SJSA1 (cell line): ENCODE data around the gene C14orf119. TPM values are rescaled to one million over a fixed set of nuclear protein-coding genes. Genes with fewer than 3 reads are reported as not detected.
"Not testable (repeated sequence)": the region's sequence is repeated elsewhere in the genome, so short reads cannot be mapped to it uniquely, and the experiment has no call there.

Experiments
- DNase-seq, 2 experiments: peaks; one replicate each; pipeline ENCODE4 v3.0.0-alpha.2; 2015 to 2020; ENCODE audit warnings: low spot score in 2 of 2, low read depth in 1 of 2
- H3K27ac ChIP-seq: fragments of 250-450 bp; sonication (Bioruptor Pico); 2 replicates; pipeline ENCODE4 v1.5.1; 2020; ENCODE audit warnings: mild to moderate bottlenecking, moderate library complexity
- H3K27me3 ChIP-seq: fragments of 250-450 bp; sonication (Bioruptor Pico); replicated peaks from 2 replicates; pipeline ENCODE4 v1.5.1; 2020; ENCODE audit warnings: mild to moderate bottlenecking, moderate library complexity
- H3K36me3 ChIP-seq: fragments of 250-450 bp; sonication (Bioruptor Pico); 2 replicates; pipeline ENCODE4 v1.5.1; 2020; ENCODE audit warnings: mild to moderate bottlenecking
- H3K4me1 ChIP-seq: fragments of 250-450 bp; sonication (Bioruptor Pico); replicated peaks from 2 replicates; pipeline ENCODE4 v1.6.1; 2021; ENCODE audit warnings: mild to moderate bottlenecking
- H3K4me3 ChIP-seq: fragments of 250-450 bp; sonication (Bioruptor Pico); 2 replicates; pipeline ENCODE4 v1.5.1; 2020; ENCODE audit warnings: mild to moderate bottlenecking
- H3K9me3 ChIP-seq: fragments of 250-450 bp; sonication (Bioruptor Pico); replicated peaks from 2 replicates; pipeline ENCODE4 v1.5.1; 2020; ENCODE audit warnings: mild to moderate bottlenecking
- total RNA-seq: library from RNA; depleted of rRNA; stranded (reverse); fragments of >200 nt; shearing (Covaris generic); gene quantifications from 2 replicates; pipeline ENCODE4 v1.2.3, GENCODE V29; 2014

The C14orf119 gene
- total RNA-seq, 1 experiment from 2014 or later: 33.1 TPM

GRCh38 chr14:23103581-23103980 lies 8.3 kb downstream of the C14orf119 start:
- Histone ChIP-seq H3K36me3 (peaks cover 9% of the 10 kb centered on the region; the same call in 1 of the 2 replicates), H3K4me1 (no peaks in the 10 kb centered on the region), H3K27ac (no peak overlapping the region), H3K4me3 (no peak overlapping the region), H3K27me3 (no peaks in the 10 kb centered on the region), H3K9me3 (no peaks in the 10 kb centered on the region)
- no peak for DNase-seq

- no peaks in the 10 kb centered on the region for H3K9me3 ChIP-seq
- H3K36me3 ChIP-seq: peaks cover 4% of the 10 kb centered on the region; the same call in 1 of the 2 replicates
- no peak for DNase-seq
- H3K27me3 ChIP-seq: no peaks in the 10 kb centered on the region
- no peak overlapping the region for H3K27ac ChIP-seq
- H3K4me3 ChIP-seq: no peak overlapping the region
- H3K4me1 ChIP-seq: no peaks in the 10 kb centered on the region
Observed at GRCh38 chr14:23104070-23104590, 8.8 kb downstream of the C14orf119 start.

GRCh38 chr14:23104591-23105347 lies 9.5 kb downstream of the C14orf119 start, which contains the start of gene CIROP:
Gene CIROP, minus strand, starts transcription at chr14:23104989. Its CDS starts 69 bp downstream, at chr14:23104920.
- no peaks in the 10 kb centered on the region; the same call in 1 of the 2 replicates for H3K36me3 ChIP-seq
- no peaks in the 10 kb centered on the region for H3K4me1 ChIP-seq
- no peaks in the 10 kb centered on the region for H3K9me3 ChIP-seq
- no peak within 1 kb of the TSS for H3K27ac ChIP-seq
- no peak within 1 kb of the TSS for H3K4me3 ChIP-seq
- peaks cover 3% of the 10 kb centered on the region for H3K27me3 ChIP-seq
- DNase-seq: no peak

GRCh38 chr14:23105348-23105824 lies 10.1 kb downstream of the C14orf119 start:
- Histone ChIP-seq H3K9me3 (no peaks in the 10 kb centered on the region), H3K36me3 (no peaks in the 10 kb centered on the region), H3K27ac (no peak overlapping the region), H3K4me1 (no peaks in the 10 kb centered on the region), H3K27me3 (peaks cover 7% of the 10 kb centered on the region), H3K4me3 (no peak overlapping the region)
- no peak for DNase-seq

GRCh38 chr14:23106747-23107045 lies 11.4 kb downstream of the C14orf119 start:
- peaks cover 7% of the 10 kb centered on the region for H3K27me3 ChIP-seq
- H3K9me3 ChIP-seq: no peaks in the 10 kb centered on the region
- no peak for DNase-seq
- no peak overlapping the region for H3K4me3 ChIP-seq
- no peaks in the 10 kb centered on the region for H3K36me3 ChIP-seq
- no peak overlapping the region for H3K27ac ChIP-seq
- H3K4me1 ChIP-seq: no peaks in the 10 kb centered on the region

GRCh38 chr14:23107620-23108019 lies 12.3 kb downstream of the C14orf119 start:
- not testable (repeated sequence) for H3K4me1 ChIP-seq, H3K4me3 ChIP-seq, H3K9me3 ChIP-seq

GRCh38 chr14:23108169-23108568 lies 12.9 kb downstream of the C14orf119 start:
- H3K4me1 ChIP-seq, H3K27ac ChIP-seq, H3K27me3 ChIP-seq, H3K9me3 ChIP-seq, DNase-seq, H3K36me3 ChIP-seq, H3K4me3 ChIP-seq: not testable (repeated sequence)

More at GRCh38 chr14:23107620-23108019, 12.3 kb downstream of the C14orf119 start:
- H3K27ac ChIP-seq, H3K27me3 ChIP-seq, H3K36me3 ChIP-seq, DNase-seq: not testable (repeated sequence)

- H3K4me1 ChIP-seq: peaks cover 9% of the 10 kb centered on the region
- no peaks in the 10 kb centered on the region for H3K36me3 ChIP-seq
- peaks cover 7% of the 10 kb centered on the region for H3K27me3 ChIP-seq
- no peak for DNase-seq
- no peaks in the 10 kb centered on the region for H3K9me3 ChIP-seq
- H3K27ac ChIP-seq: no peak overlapping the region
- no peak overlapping the region for H3K4me3 ChIP-seq
Observed at GRCh38 chr14:23109769-23110168, 14.5 kb downstream of the C14orf119 start.

GRCh38 chr14:23110579-23111365 lies 15.5 kb downstream of the C14orf119 start:
- no peak overlapping the region for H3K27ac ChIP-seq
- H3K4me3 ChIP-seq: no peak overlapping the region
- H3K4me1 ChIP-seq: peaks cover 19% of the 10 kb centered on the region
- no peaks in the 10 kb centered on the region for H3K36me3 ChIP-seq
- H3K9me3 ChIP-seq: no peaks in the 10 kb centered on the region
- H3K27me3 ChIP-seq: peaks cover 7% of the 10 kb centered on the region
- no peak for DNase-seq

- H3K4me1 ChIP-seq: peaks cover 20% of the 10 kb centered on the region
- H3K27me3 ChIP-seq: peaks cover 7% of the 10 kb centered on the region
- no peaks in the 10 kb centered on the region for H3K36me3 ChIP-seq
- H3K27ac ChIP-seq: no peak overlapping the region
- H3K9me3 ChIP-seq: no peaks in the 10 kb centered on the region
- H3K4me3 ChIP-seq: no peak overlapping the region
- no peak for DNase-seq
Observed at GRCh38 chr14:23112359-23113178, 17.3 kb downstream of the C14orf119 start.

GRCh38 chr14:23113431-23114119 lies 18.3 kb downstream of the C14orf119 start:
- H3K27ac ChIP-seq: no peak overlapping the region
- peaks cover 20% of the 10 kb centered on the region for H3K4me1 ChIP-seq
- H3K4me3 ChIP-seq: no peak overlapping the region
- H3K9me3 ChIP-seq: no peaks in the 10 kb centered on the region
- no peaks in the 10 kb centered on the region for H3K36me3 ChIP-seq
- peaks cover 7% of the 10 kb centered on the region for H3K27me3 ChIP-seq
- no peak for DNase-seq

GRCh38 chr14:23114120-23114458 lies 18.8 kb downstream of the C14orf119 start:
- DNase-seq: no peak
- H3K4me1 ChIP-seq: peaks cover 20% of the 10 kb centered on the region
- no peaks in the 10 kb centered on the region for H3K36me3 ChIP-seq
- H3K4me3 ChIP-seq: no peak overlapping the region
- H3K27me3 ChIP-seq: peaks cover 7% of the 10 kb centered on the region
- H3K27ac ChIP-seq: no peak overlapping the region
- no peaks in the 10 kb centered on the region for H3K9me3 ChIP-seq

- H3K27me3 ChIP-seq: peaks cover 5% of the 10 kb centered on the region
- H3K36me3 ChIP-seq: no peaks in the 10 kb centered on the region
- H3K4me3 ChIP-seq: no peak overlapping the region
- peaks cover 20% of the 10 kb centered on the region for H3K4me1 ChIP-seq
- DNase-seq: no peak
- H3K27ac ChIP-seq: peak overlapping the region; percentile 76
- no peaks in the 10 kb centered on the region for H3K9me3 ChIP-seq
Observed at GRCh38 chr14:23114669-23115038, 19.3 kb downstream of the C14orf119 start.
